Right ventricle myocardium inferior (tissue), 1 donor: ENCODE measurements around the gene SEZ6. TPM values are rescaled to one million over a fixed set of nuclear protein-coding genes. Genes with fewer than 3 reads are reported as not detected.

ENCODE experiments used
- total RNA-seq: library from RNA; stranded (reverse); fragmentation: NEBNext Ultra II Directional; extraction: Animal tissue kit (Norgen Biotek cat#: 25700); gene quantifications from one replicate; pipeline ENCODE4 v1.2.1, GENCODE V29; 2021
- donor health status: DM: no; HTN: yes; CAD: no; lungs with severe emphysema.

The SEZ6 gene
- total RNA-seq, 1 donor from 2014 or later, result not detected

Other genes starting within 250 kb of the SEZ6 start
- 16.9 TPM for gene FAM222B, start 163.2 kb downstream of the SEZ6 start, total RNA-seq
- gene ERAL1, start 151.0 kb downstream of the SEZ6 start, total RNA-seq, result 37.2 TPM
- 118 TPM for gene FLOT2, start 108.3 kb downstream of the SEZ6 start, total RNA-seq
- gene DHRS13, start 103.0 kb downstream of the SEZ6 start, total RNA-seq, result 3.0 TPM
- 18.3 TPM for gene PHF12, start 54.5 kb downstream of the SEZ6 start, total RNA-seq
- 1.1 TPM for gene PIPOX, start 37.1 kb upstream of the SEZ6 start, total RNA-seq
- gene MYO18A, start 174.4 kb upstream of the SEZ6 start, total RNA-seq, result 373 TPM
- not detected for gene CRYBA1, start 240.8 kb upstream of the SEZ6 start, total RNA-seq